OCI-LY7 (cell line): ENCODE measurements around the gene EHD3. TPM values are rescaled to one million over a fixed set of nuclear protein-coding genes. Genes with fewer than 3 reads are reported as not detected.

Experiments used
- BruUV-seq: library from RNA; stranded (reverse); fragments of 400-500 nt; replicated peaks from 2 replicates; lab custom pipeline; 2021; lab: Mats Ljungman, UMichigan
- CTCF ChIA-PET: fragments of 300-600 bp; sonication (Branson Sonifier 250); formaldehyde crosslinking; loops from one replicate; lab custom pipeline; 2022; ENCODE audit warnings: antibody characterized with exemption; ENCODE audit not compliant: unreplicated experiment; lab: Charles Lee
- POLR2A ChIA-PET: fragments of 300-600 bp; sonication (Branson Sonifier 250); formaldehyde crosslinking; loops from one replicate; lab custom pipeline; 2022; ENCODE audit warnings: antibody characterized with exemption; lab: Charles Lee
- DNase-seq: peaks from one replicate; pipeline ENCODE4 v3.0.0-alpha.2; 2015; ENCODE audit warnings: low spot score
- H2AFZ ChIP-seq: fragments of 200-600 bp; sonication (generic), shearing (Covaris generic); 2 replicates; pipeline ENCODE4 v1.6.1; 2014; ENCODE audit warnings: mild to moderate bottlenecking, antibody characterized with exemption, low read length, moderate library complexity
- H3K27ac ChIP-seq: fragments of 200-600 bp; sonication (generic); 2 replicates; pipeline ENCODE4 v1.5.1; 2014; ENCODE audit warnings: mixed run types, low read depth, mild to moderate bottlenecking, moderate library complexity, low read length, inconsistent platforms; ENCODE audit not compliant: poor library complexity, severe bottlenecking
- H3K36me3 ChIP-seq: fragments of 200-600 bp; sonication (generic); 2 replicates; pipeline ENCODE4 v1.6.1; 2014; ENCODE audit warnings: mild to moderate bottlenecking, antibody characterized with exemption, low read length, moderate library complexity, mixed read lengths; ENCODE audit not compliant: insufficient read depth
- H3K4me1 ChIP-seq: fragments of 200-600 bp; sonication (generic); 2 replicates; pipeline ENCODE4 v1.5.1; 2014; ENCODE audit warnings: mild to moderate bottlenecking, low read length; ENCODE audit not compliant: insufficient read depth, poor library complexity, severe bottlenecking
- H3K4me2 ChIP-seq: fragments of 200-600 bp; sonication (generic); 2 replicates; pipeline ENCODE4 v1.6.1; 2014; ENCODE audit warnings: mild to moderate bottlenecking, low read length
- H3K4me3 ChIP-seq: fragments of 200-600 bp; sonication (generic); 2 replicates; pipeline ENCODE4 v1.5.1; 2014; ENCODE audit warnings: mild to moderate bottlenecking, low read depth, low read length; ENCODE audit not compliant: poor library complexity, severe bottlenecking
- H3K79me2 ChIP-seq: fragments of 200-600 bp; sonication (generic); 2 replicates; pipeline ENCODE4 v1.6.1; 2016; ENCODE audit warnings: low read depth, mild to moderate bottlenecking, low read length, moderate library complexity, mixed read lengths; ENCODE audit not compliant: insufficient read depth
- H3K9me2 ChIP-seq: fragments of 200-600 bp; sonication (generic); 2 replicates; pipeline ENCODE4 v1.6.1; 2016; ENCODE audit warnings: mild to moderate bottlenecking, low read length, mixed read lengths; ENCODE audit not compliant: insufficient read depth
- H3K9me3 ChIP-seq: fragments of 200-600 bp; sonication (generic); 2 replicates; pipeline ENCODE4 v1.6.1; 2014; ENCODE audit warnings: mild to moderate bottlenecking, mixed run types, low read length, mixed read lengths
- H4K20me1 ChIP-seq: fragments of 200-600 bp; sonication (generic); 2 replicates; pipeline ENCODE4 v1.6.1; 2014; ENCODE audit warnings: mild to moderate bottlenecking, antibody characterized with exemption, low read length, moderate library complexity, mixed read lengths; ENCODE audit not compliant: insufficient read depth
- CTCF ChIP-seq: fragments of 200-600 bp; sonication (generic); conservative IDR thresholded peaks from 2 replicates; pipeline ENCODE4 v1.5.1; 2014; ENCODE audit warnings: mild to moderate bottlenecking, antibody characterized with exemption, low read length, moderate library complexity, mixed read lengths
- EZH2phosphoT487 ChIP-seq: fragments of 200-600 bp; sonication (generic); IDR thresholded peaks from 2 replicates; pipeline ENCODE4 v1.6.1; 2018; ENCODE audit warnings: low read depth, borderline replicate concordance, mild to moderate bottlenecking, mixed run types, antibody characterized with exemption, low read length, moderate library complexity, mixed read lengths
- intact Hi-C: fragments of 100-400 bp; cut with micrococcal nuclease; formaldehyde crosslinking; loops from one replicate; pipeline ENCODE4 v1.10.0; 2022; ENCODE audit not compliant: unreplicated experiment
- total RNA-seq, 2 experiments: library from RNA; depleted of rRNA in 1 of 2; stranded (reverse); fragments of >200 nt in 1 of 2; shearing (Covaris generic) in 1 of 2; gene quantifications; 2 replicates each; pipeline ENCODE4 v1.2.3, GENCODE V29; 2014 to 2022

The EHD3 gene
- total RNA-seq, 2 experiments from 2014 or later = 0.73 to 3.4 TPM

- no peak overlapping the region for H3K27ac ChIP-seq
- POLR2A ChIA-PET = interaction anchor here (0.9 kb wide), 1 partner anchor 12 kb away, joined by 3 read pairs; no protein-coding TSS in a partner anchor
- H3K4me3 ChIP-seq = no peak overlapping the region
- no peaks in the 10 kb centered on the region for H3K36me3 ChIP-seq
- no peaks in the 10 kb centered on the region for H3K79me2 ChIP-seq
- no peaks in the 10 kb centered on the region for H3K9me3 ChIP-seq
- CTCF ChIA-PET = no interaction called here
- no TSS peak for BruUV-seq
- TF ChIP-seq CTCF (no peak), EZH2phosphoT487 (no peak)
- H3K9me2 ChIP-seq = no peaks in the 10 kb centered on the region
- H3K4me2 ChIP-seq = no peak overlapping the region
- H4K20me1 ChIP-seq = no peaks in the 10 kb centered on the region
- intact Hi-C loops = no loop called here
- no peaks in the 10 kb centered on the region for H3K4me1 ChIP-seq
- no peak overlapping the region for H2AFZ ChIP-seq
- DNase-seq = no peak
Observed at GRCh38 chr2:31202041-31202440, 31.9 kb upstream of the EHD3 start.

- CTCF ChIA-PET = no interaction called here
Observed at GRCh38 chr2:31202833-31203232, 31.1 kb upstream of the EHD3 start.

More at GRCh38 chr2:31202833-31203232, 31.1 kb upstream of the EHD3 start:
- H3K27ac ChIP-seq = no peak overlapping the region
- no peak for DNase-seq
- TF ChIP-seq EZH2phosphoT487 (no peak), CTCF (no peak)
- no peaks in the 10 kb centered on the region for H3K36me3 ChIP-seq
- no peak overlapping the region for H2AFZ ChIP-seq
- POLR2A ChIA-PET = no interaction called here
- intact Hi-C loops = no loop called here
- no TSS peak for BruUV-seq
- H3K4me2 ChIP-seq = no peak overlapping the region
- H3K79me2 ChIP-seq = no peaks in the 10 kb centered on the region
- H3K9me3 ChIP-seq = no peaks in the 10 kb centered on the region
- peaks cover 2% of the 10 kb centered on the region for H3K4me1 ChIP-seq
- no peak overlapping the region for H3K4me3 ChIP-seq
- no peaks in the 10 kb centered on the region for H3K9me2 ChIP-seq
- H4K20me1 ChIP-seq = no peaks in the 10 kb centered on the region
